HEK293T (cell line): ENCODE measurements around the gene FCGR2B.

Source experiments
- BHLHE40 ChIP-seq: fragments of 450-650 bp; IDR thresholded peaks from 2 replicates; pipeline ENCODE4 v1.6.1; 2016; ENCODE audit warnings: mild to moderate bottlenecking, moderate library complexity, borderline replicate concordance
- CTBP1 ChIP-seq: fragments of 450-650 bp; IDR thresholded peaks from 2 replicates; pipeline ENCODE4 v1.6.1; 2016; ENCODE audit warnings: borderline replicate concordance
- ELF4 ChIP-seq: fragments of 450-650 bp; IDR thresholded peaks from 2 replicates; pipeline ENCODE4 v1.6.1; 2017; ENCODE audit warnings: antibody characterized with exemption
- FOXA1 ChIP-seq: fragments of 450-650 bp; IDR thresholded peaks from 2 replicates; pipeline ENCODE4 v1.6.1; 2016; ENCODE audit warnings: mild to moderate bottlenecking
- FOXK2 ChIP-seq: fragments of 450-650 bp; IDR thresholded peaks from 2 replicates; pipeline ENCODE4 v1.6.1; 2016; ENCODE audit warnings: mild to moderate bottlenecking
- HDGF ChIP-seq: fragments of 450-650 bp; IDR thresholded peaks from 2 replicates; pipeline ENCODE4 v1.6.1; 2017; ENCODE audit warnings: antibody characterized with exemption, borderline replicate concordance
- L3MBTL2 ChIP-seq: fragments of 450-650 bp; conservative IDR thresholded peaks from 2 replicates; pipeline ENCODE4 v1.6.1; 2016; ENCODE audit warnings: mild to moderate bottlenecking
- LEF1 ChIP-seq: fragments of 450-650 bp; IDR thresholded peaks from 2 replicates; pipeline ENCODE4 v1.6.1; 2017; ENCODE audit warnings: mild to moderate bottlenecking, borderline replicate concordance
- SP1 ChIP-seq: fragments of 450-650 bp; IDR thresholded peaks from 2 replicates; pipeline ENCODE4 v1.6.1; 2017
- SUZ12 ChIP-seq: fragments of 450-650 bp; IDR thresholded peaks from 2 replicates; pipeline ENCODE4 v1.6.1; 2016; ENCODE audit warnings: mild to moderate bottlenecking

- no peak for TF ChIP-seq LEF1
- TF ChIP-seq ELF4: no peak
- no peak for TF ChIP-seq FOXA1
- TF ChIP-seq BHLHE40: no peak
- TF ChIP-seq SP1: no peak
- no peak for TF ChIP-seq CTBP1
- no peak for TF ChIP-seq L3MBTL2
- no peak for TF ChIP-seq HDGF
- TF ChIP-seq SUZ12: no peak
- TF ChIP-seq FOXK2: no peak
Observed at GRCh38 chr1:161719325-161719611, 56.3 kb downstream of the FCGR2B start.
